GM21717 (cell line): ENCODE results near the gene PDF.
A peak's percentile ranks its signal among the peaks of the same experiment; 100 is the strongest.

ENCODE experiments used
- ATAC-seq: cut with Tn5 transposase; IDR thresholded peaks from one replicate; pipeline ENCODE4 v1.9.1; 2021; ENCODE audit warnings: mild to moderate bottlenecking, moderate library complexity; ENCODE audit not compliant: unreplicated experiment

Gene PDF

GRCh38 chr16:69339289-69340094 is 9.1 kb upstream of the PDF start, which contains the start of the genes COG8 and NIP7:
Gene COG8, minus strand, starts transcription at chr16:69339564. Its CDS starts 12 bp downstream, at chr16:69339552.
Gene NIP7, plus strand, starts transcription at chr16:69339772. Its CDS starts 58 bp downstream, at chr16:69339830.
- peak; percentile 90 for ATAC-seq

- no peak for ATAC-seq
Measured at GRCh38 chr16:69338557-69339288, 8.3 kb upstream of the PDF start.

GRCh38 chr16:69334696-69335095 is 4.3 kb upstream of the PDF start:
- ATAC-seq: no peak

- ATAC-seq: peak; percentile 29
Measured at GRCh38 chr16:69329369-69330285, 761 bp downstream of the PDF start.

GRCh38 chr16:69328854-69329316 is 1.5 kb downstream of the PDF start:
- ATAC-seq: no peak

- ATAC-seq: no peak
Measured at GRCh38 chr16:69327585-69328310, 2.6 kb downstream of the PDF start.

GRCh38 chr16:69326172-69326873 is 4.1 kb downstream of the PDF start:
- ATAC-seq: no peak

GRCh38 chr16:69325784-69326171 is 4.6 kb downstream of the PDF start:
- no peak for ATAC-seq

- no peak for ATAC-seq
Measured at GRCh38 chr16:69324585-69325253, 5.7 kb downstream of the PDF start.

- ATAC-seq: no peak
Measured at GRCh38 chr16:69324013-69324531, 6.3 kb downstream of the PDF start.

- ATAC-seq: no peak
Measured at GRCh38 chr16:69323415-69323814, 7.0 kb downstream of the PDF start.

GRCh38 chr16:69322343-69322742 is 8.0 kb downstream of the PDF start:
- ATAC-seq: no peak

GRCh38 chr16:69321080-69321479 is 9.3 kb downstream of the PDF start:
- ATAC-seq: no peak

GRCh38 chr16:69320740-69321073 is 9.7 kb downstream of the PDF start:
- no peak for ATAC-seq

GRCh38 chr16:69319826-69320739 is 10.3 kb downstream of the PDF start:
- no peak for ATAC-seq

- ATAC-seq: no peak
Measured at GRCh38 chr16:69319381-69319780, 11.0 kb downstream of the PDF start.

GRCh38 chr16:69318911-69319289 is 11.5 kb downstream of the PDF start:
- no peak for ATAC-seq
